H9 (cell line): ENCODE results near the gene SSTR3. TPM values are rescaled to one million over a fixed set of nuclear protein-coding genes. Genes with fewer than 3 reads are reported as not detected.

Experiments
- DNase-seq: peaks from one replicate; pipeline ENCODE4 v3.0.0-alpha.2; 2017
- H2AFZ ChIP-seq: one replicate; pipeline ENCODE4 v1.6.1; 2013; ENCODE audit warnings: mild to moderate bottlenecking, low read length, control low read depth, moderate library complexity
- H2AK5ac ChIP-seq: 2 replicates; pipeline ENCODE4 v1.6.1; 2013; ENCODE audit warnings: low read length, control low read depth, mixed read lengths; ENCODE audit not compliant: insufficient read length
- H2BK120ac ChIP-seq: one replicate; pipeline ENCODE4 v1.6.1; 2013; ENCODE audit warnings: low read depth, mild to moderate bottlenecking, low read length, control low read depth, inconsistent platforms; ENCODE audit not compliant: poor library complexity, severe bottlenecking
- H2BK12ac ChIP-seq: 2 replicates; pipeline ENCODE4 v1.6.1; 2013; ENCODE audit warnings: low read length, control low read depth, mixed read lengths, low read depth; ENCODE audit not compliant: insufficient read length
- H2BK15ac ChIP-seq: 2 replicates; pipeline ENCODE4 v1.6.1; 2013; ENCODE audit warnings: low read depth, low read length, control low read depth
- H2BK20ac ChIP-seq: one replicate; pipeline ENCODE4 v1.6.1; 2013; ENCODE audit warnings: low read depth, mild to moderate bottlenecking, low read length, control low read depth, inconsistent platforms; ENCODE audit not compliant: poor library complexity, severe bottlenecking
- H2BK5ac ChIP-seq: 2 replicates; pipeline ENCODE4 v1.6.1; 2013; ENCODE audit warnings: low read length, control low read depth, mixed read lengths; ENCODE audit not compliant: insufficient read length
- H3K14ac ChIP-seq: 2 replicates; pipeline ENCODE4 v1.6.1; 2013; ENCODE audit warnings: low read length, control low read depth; ENCODE audit not compliant: insufficient read depth
- H3K18ac ChIP-seq: 2 replicates; pipeline ENCODE4 v1.6.1; 2013; ENCODE audit warnings: low read depth, mild to moderate bottlenecking, mixed read lengths, low read length, control low read depth; ENCODE audit not compliant: insufficient read length
- H3K23ac ChIP-seq: 2 replicates; pipeline ENCODE4 v1.6.1; 2013; ENCODE audit warnings: low read length, control low read depth, mixed read lengths, low read depth; ENCODE audit not compliant: insufficient read length
- H3K23me2 ChIP-seq: 2 replicates; pipeline ENCODE4 v1.6.1; 2013; ENCODE audit warnings: low read depth, mild to moderate bottlenecking, mixed read lengths, low read length, control low read depth; ENCODE audit not compliant: insufficient read length, poor library complexity, severe bottlenecking
- H3K27ac ChIP-seq: 2 replicates; pipeline ENCODE4 v1.5.1; 2013; ENCODE audit warnings: low read length, control low read depth, mixed read lengths, low read depth; ENCODE audit not compliant: insufficient read length
- H3K27me3 ChIP-seq: 2 replicates; pipeline ENCODE4 v1.6.1; 2013; ENCODE audit warnings: low read length, control low read depth, inconsistent platforms; ENCODE audit not compliant: insufficient read depth
- H3K4ac ChIP-seq: 2 replicates; pipeline ENCODE4 v1.6.1; 2013; ENCODE audit warnings: low read depth, mild to moderate bottlenecking, control low read depth, inconsistent platforms, low read length, moderate library complexity
- H3K4me1 ChIP-seq: 2 replicates; pipeline ENCODE4 v1.6.1; 2013; ENCODE audit warnings: low read length, control low read depth, inconsistent platforms; ENCODE audit not compliant: insufficient read depth
- H3K4me2 ChIP-seq: 2 replicates; pipeline ENCODE4 v1.6.1; 2013; ENCODE audit warnings: low read length, control low read depth, mixed read lengths; ENCODE audit not compliant: insufficient read length, insufficient read depth
- H3K56ac ChIP-seq: 2 replicates; pipeline ENCODE4 v1.6.1; 2013; ENCODE audit warnings: low read depth, mild to moderate bottlenecking, mixed read lengths, low read length, control low read depth; ENCODE audit not compliant: insufficient read length
- H3K79me1 ChIP-seq: 2 replicates; pipeline ENCODE4 v1.6.1; 2013; ENCODE audit warnings: low read depth, mild to moderate bottlenecking, moderate library complexity, low read length, control low read depth, inconsistent platforms; ENCODE audit not compliant: insufficient read depth, poor library complexity, severe bottlenecking
- H3K79me2 ChIP-seq: 2 replicates; pipeline ENCODE4 v1.6.1; 2013; ENCODE audit warnings: low read length, control low read depth, inconsistent platforms; ENCODE audit not compliant: insufficient read depth
- H3K9ac ChIP-seq: 2 replicates; pipeline ENCODE4 v1.6.1; 2013; ENCODE audit warnings: low read length, control low read depth, mixed read lengths; ENCODE audit not compliant: insufficient read length; ENCODE audit errors: extremely low read depth
- H3K9me3 ChIP-seq: one replicate; pipeline ENCODE4 v1.6.1; 2013; ENCODE audit warnings: low read depth, low read length, inconsistent platforms; ENCODE audit not compliant: control insufficient read depth
- H3T11ph ChIP-seq: one replicate; pipeline ENCODE4 v1.6.1; 2013; ENCODE audit warnings: mild to moderate bottlenecking, low read length, control low read depth, inconsistent platforms
- H4K20me1 ChIP-seq: one replicate; pipeline ENCODE4 v1.6.1; 2013; ENCODE audit not compliant: control insufficient read depth, insufficient read length, insufficient read depth
- H4K5ac ChIP-seq: 2 replicates; pipeline ENCODE4 v1.6.1; 2013; ENCODE audit warnings: low read depth, mild to moderate bottlenecking, mixed read lengths, low read length, control low read depth; ENCODE audit not compliant: insufficient read length
- H4K8ac ChIP-seq: replicated peaks from 2 replicates; pipeline ENCODE4 v1.6.1; 2013; ENCODE audit warnings: low read length, control low read depth, mixed read lengths, low read depth; ENCODE audit not compliant: insufficient read length
- H4K91ac ChIP-seq: 2 replicates; pipeline ENCODE4 v1.6.1; 2013; ENCODE audit warnings: low read depth, mild to moderate bottlenecking, moderate library complexity, mixed read lengths, low read length, control low read depth; ENCODE audit not compliant: insufficient read length
- H3K27ac Mint-ChIP-seq, 3 experiments: 2 replicates in 2 of 3; 3 replicates in 1 of 3; pipeline ENCODE4 v1.8.0; 2020 to 2021; ENCODE audit warnings: mixed read lengths in 3 of 3, mild to moderate bottlenecking in 1 of 3, moderate library complexity in 1 of 3
- H3K27me3 Mint-ChIP-seq: 2 replicates; pipeline ENCODE4 v1.8.0; 2021; ENCODE audit warnings: low read depth, mild to moderate bottlenecking, moderate library complexity, mixed read lengths
- H3K36me3 Mint-ChIP-seq, 3 experiments: 2 replicates in 2 of 3; 3 replicates in 1 of 3; pipeline ENCODE4 v1.8.0; 2020 to 2021; ENCODE audit warnings: low read depth in 3 of 3, mixed read lengths in 3 of 3; ENCODE audit not compliant: insufficient read depth in 1 of 3
- H3K4me1 Mint-ChIP-seq, 2 experiments: 2 replicates each; pipeline ENCODE4 v1.8.0; 2020; ENCODE audit warnings: mixed read lengths in 2 of 2
- H3K4me3 Mint-ChIP-seq, 2 experiments: 2 replicates in 1 of 2; 3 replicates in 1 of 2; pipeline ENCODE4 v1.8.0; 2020 to 2021; ENCODE audit warnings: mild to moderate bottlenecking in 2 of 2, mixed read lengths in 2 of 2, moderate library complexity in 1 of 2
- H3K9me3 Mint-ChIP-seq, 2 experiments: 2 replicates in 1 of 2; 3 replicates in 1 of 2; pipeline ENCODE4 v1.8.0; 2020; ENCODE audit warnings: mild to moderate bottlenecking in 2 of 2, mixed read lengths in 2 of 2, moderate library complexity in 1 of 2
- CTCF ChIP-seq: fragments of 200-600 bp; sonication (generic); conservative IDR thresholded peaks from 3 replicates; pipeline ENCODE4 v1.8.0; 2021; ENCODE audit warnings: antibody characterized with exemption, mild to moderate bottlenecking
- WGBS: extraction: QIAGEN DNeasy Blood & Tissue Kit; methylation state at CpG from one replicate; pipeline ENCODE4 v1.1.7; 2013; ENCODE audit warnings: missing lambda C conversion rate, low lambda C conversion rate, mixed read lengths; ENCODE audit not compliant: insufficient read length; ENCODE audit errors: extremely low coverage; 5-methylcytosine and 5-hydroxymethylcytosine counted together
- total RNA-seq: library from RNA; stranded (reverse); gene quantifications from 2 replicates; pipeline ENCODE4 v1.2.1, GENCODE V29; 2021

Gene SSTR3
- total RNA-seq, 1 experiment from 2014 or later = 0.68 TPM

- Histone ChIP-seq H4K5ac (no peak overlapping the region), H3K79me2 (no peaks in the 10 kb centered on the region), H2BK12ac (no peak overlapping the region), H3K23me2 (no peaks in the 10 kb centered on the region), H3K79me1 (no peaks in the 10 kb centered on the region), H3K27ac (no peak overlapping the region), H4K91ac (no peak overlapping the region), H3K56ac (no peak overlapping the region), H4K20me1 (no peaks in the 10 kb centered on the region), H4K8ac (no peak overlapping the region), H3K23ac (no peak overlapping the region), H2BK120ac (no peak overlapping the region), H2BK15ac (no peak overlapping the region), H3T11ph (no peak overlapping the region), H3K27me3 (no peaks in the 10 kb centered on the region), H3K18ac (no peak overlapping the region), H3K4ac (no peak overlapping the region), H3K9ac (no peak overlapping the region), H3K14ac (no peak overlapping the region), H3K4me1 (no peaks in the 10 kb centered on the region), H3K4me2 (peak overlapping the region; percentile 51), H3K9me3 (no peaks in the 10 kb centered on the region), H2AK5ac (no peak overlapping the region), H2BK20ac (no peak overlapping the region), H2AFZ (no peak overlapping the region), H2BK5ac (no peak overlapping the region)
- no peak for TF ChIP-seq CTCF
- peak overlapping the region in 1 of 2 experiments; percentile 74; a peak in 1 of 5 replicates for H3K4me3 Mint-ChIP-seq
- no CpG with 5 or more reads among the region's 6 CpGs for WGBS
- H3K4me1 Mint-ChIP-seq = peaks cover 16 to 43% of the 10 kb centered on the region in 2 experiments
- peaks cover 40% of the 10 kb centered on the region for H3K27me3 Mint-ChIP-seq
- no peak overlapping the region for H3K27ac Mint-ChIP-seq
- no peaks in the 10 kb centered on the region for H3K36me3 Mint-ChIP-seq
- H3K9me3 Mint-ChIP-seq = no peaks in the 10 kb centered on the region
- DNase-seq = no peak
Observed at GRCh38 chr22:37211866-37212173, 457 bp downstream of the SSTR3 start.
